Measurements from ENCODE around the gene ZCCHC10.

ZCCHC10 gene

DNA sequence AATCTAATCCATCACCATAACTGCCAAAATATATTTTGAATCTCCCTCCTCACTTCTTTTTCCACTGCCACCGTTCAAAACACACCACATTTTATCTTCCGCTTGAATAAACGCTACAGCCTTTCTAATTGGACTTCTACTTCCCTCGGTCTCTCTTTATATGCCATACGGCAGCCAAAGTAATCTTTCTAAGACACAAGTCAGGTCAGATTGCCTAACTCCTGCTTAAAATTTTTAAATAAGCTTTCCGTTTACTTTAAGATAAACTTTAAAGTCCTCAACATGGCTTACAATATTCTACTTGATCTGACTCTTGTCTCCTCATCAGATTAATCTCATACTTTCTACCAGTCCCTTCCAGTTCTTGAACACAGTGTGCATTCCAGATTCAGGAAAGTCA, 72.6 kb downstream of the ZCCHC10 start:
- Histone ChIP-seq H3K4me1 (ENCODE audit: control insufficient read depth, insufficient read depth, low read depth, low read length) (peaks cover 8% of the 10 kb centered on the region), H3K27ac (ENCODE audit: low read length, poor library complexity, severe bottlenecking) (no peak overlapping the region), H3K9me3 (ENCODE audit: control insufficient read depth, low read length) (peaks cover 2% of the 10 kb centered on the region), H3K4ac (ENCODE audit: low read depth in 1 of 2, low read length in 2 of 2) (no peak overlapping the region), H2AFZ (ENCODE audit: low read depth, low read length) (no peak overlapping the region), H3K9ac (ENCODE audit: low read length) (no peak overlapping the region), H2BK120ac (ENCODE audit: low read depth, low read length) (no peak overlapping the region), H3K79me1 (replicated peaks; ENCODE audit: low read length, poor library complexity, severe bottlenecking) (no peaks in the 10 kb centered on the region), H2BK15ac (ENCODE audit: low read depth, poor library complexity, severe bottlenecking) (no peak overlapping the region), H3K14ac (ENCODE audit: low read length in 2 of 2) (no peak overlapping the region), H3K4me3 (ENCODE audit: insufficient read depth in 1 of 2, low read depth in 1 of 2, low read length in 2 of 2) (no peak overlapping the region), H2BK5ac (ENCODE audit: low read depth, low read length, poor library complexity, severe bottlenecking) (no peak overlapping the region), H3K36me3 (ENCODE audit: control insufficient read depth in 1 of 2, insufficient read depth in 2 of 2, low read depth in 1 of 2, low read length in 2 of 2) (peaks cover 17 to 23% of the 10 kb centered on the region in 2 experiments), H2BK12ac (ENCODE audit: low read length in 2 of 2) (no peak overlapping the region), H3K18ac (ENCODE audit: low read depth in 1 of 2, low read length in 2 of 2) (no peak overlapping the region), H3K4me2 (ENCODE audit: low read length, poor library complexity, severe bottlenecking) (no peak overlapping the region), H3K27me3 (ENCODE audit: control insufficient read depth in 1 of 2, insufficient read depth in 1 of 2, low read length in 2 of 2) (no peaks in the 10 kb centered on the region), H4K8ac (ENCODE audit: low read length) (no peak overlapping the region), H4K91ac (ENCODE audit: low read length) (no peak overlapping the region), H3K23ac (ENCODE audit: low read length in 2 of 2) (no peak overlapping the region), H2AK5ac (ENCODE audit: low read length, severe bottlenecking) (no peak overlapping the region)
- no peak for DNase-seq
- WGBS = 85% methylated on average over 6 of the region's 6 CpGs

DNA sequence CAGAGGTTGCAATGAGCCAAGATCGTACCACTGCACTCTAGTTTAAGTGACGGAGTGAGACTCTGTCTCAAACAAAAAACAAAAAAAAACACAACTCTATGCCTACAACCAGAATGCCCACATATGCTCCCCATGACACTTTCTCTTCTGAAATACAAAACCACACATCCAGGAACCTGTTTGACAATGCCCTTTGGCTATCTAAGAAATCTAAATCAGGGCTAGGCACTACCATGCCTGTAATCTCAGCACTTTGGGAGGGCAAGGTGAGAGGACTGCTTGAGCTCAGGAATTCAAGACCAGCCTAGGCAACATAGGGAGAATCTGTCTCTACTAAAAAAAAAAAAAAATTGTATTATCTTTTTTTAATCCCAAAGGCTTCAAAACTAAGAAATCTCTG, 73.5 kb downstream of the ZCCHC10 start:
- Histone ChIP-seq H3K36me3 (ENCODE audit: control insufficient read depth in 1 of 2, insufficient read depth in 2 of 2, low read depth in 1 of 2, low read length in 2 of 2) (peaks cover 17 to 27% of the 10 kb centered on the region in 2 experiments), H3K18ac (ENCODE audit: low read depth in 1 of 2, low read length in 2 of 2) (no peak overlapping the region), H3K27me3 (ENCODE audit: control insufficient read depth in 1 of 2, insufficient read depth in 1 of 2, low read length in 2 of 2) (no peaks in the 10 kb centered on the region), H2AFZ (ENCODE audit: low read depth, low read length) (no peak overlapping the region), H3K14ac (ENCODE audit: low read length in 2 of 2) (no peak overlapping the region), H3K9ac (ENCODE audit: low read length) (no peak overlapping the region), H2AK5ac (ENCODE audit: low read length, severe bottlenecking) (no peak overlapping the region), H3K9me3 (ENCODE audit: control insufficient read depth, low read length) (peaks cover 2% of the 10 kb centered on the region), H2BK12ac (ENCODE audit: low read length in 2 of 2) (no peak overlapping the region), H2BK120ac (ENCODE audit: low read depth, low read length) (no peak overlapping the region), H3K79me1 (replicated peaks; ENCODE audit: low read length, poor library complexity, severe bottlenecking) (no peaks in the 10 kb centered on the region), H3K4me3 (ENCODE audit: insufficient read depth in 1 of 2, low read depth in 1 of 2, low read length in 2 of 2) (no peak overlapping the region), H4K8ac (ENCODE audit: low read length) (no peak overlapping the region), H3K4me1 (ENCODE audit: control insufficient read depth, insufficient read depth, low read depth, low read length) (peaks cover 10% of the 10 kb centered on the region), H2BK15ac (ENCODE audit: low read depth, poor library complexity, severe bottlenecking) (no peak overlapping the region), H3K4ac (ENCODE audit: low read depth in 1 of 2, low read length in 2 of 2) (no peak overlapping the region), H4K91ac (ENCODE audit: low read length) (no peak overlapping the region), H2BK5ac (ENCODE audit: low read depth, low read length, poor library complexity, severe bottlenecking) (no peak overlapping the region), H3K23ac (ENCODE audit: low read length in 2 of 2) (no peak overlapping the region), H3K27ac (ENCODE audit: low read length, poor library complexity, severe bottlenecking) (no peak overlapping the region), H3K4me2 (ENCODE audit: low read length, poor library complexity, severe bottlenecking) (no peak overlapping the region)
- WGBS = 96% methylated on average over 2 of the region's 2 CpGs
- no peak for DNase-seq

DNA sequence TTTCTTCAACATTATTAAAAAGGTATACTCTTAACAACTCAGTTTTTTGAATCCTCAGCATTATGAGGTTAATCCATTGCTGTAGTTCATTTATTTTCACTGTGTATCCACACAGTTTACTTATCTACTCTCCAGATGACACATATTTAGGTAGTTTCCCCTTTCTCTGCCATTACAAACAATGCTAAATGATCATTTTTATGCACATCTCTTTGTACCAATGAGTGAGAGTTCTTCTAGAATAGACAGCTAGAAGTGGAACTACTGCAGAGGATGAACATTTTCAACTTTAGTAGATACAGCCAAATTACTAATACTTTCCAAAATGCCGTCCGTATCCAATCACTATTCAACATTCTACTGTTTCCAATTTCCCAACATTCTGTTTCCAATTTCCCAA, 74.5 kb downstream of the ZCCHC10 start:
- H3K9ac ChIP-seq (ENCODE audit: low read length) = no peak overlapping the region
- no peak overlapping the region for H3K27ac ChIP-seq (ENCODE audit: low read length, poor library complexity, severe bottlenecking)
- H3K4me1 ChIP-seq (ENCODE audit: control insufficient read depth, insufficient read depth, low read depth, low read length) = peaks cover 10% of the 10 kb centered on the region
- H3K14ac ChIP-seq (ENCODE audit: low read length in 2 of 2) = no peak overlapping the region
- WGBS = 95% methylated on average over 2 of the region's 2 CpGs
- no peak overlapping the region for H3K4me3 ChIP-seq (ENCODE audit: insufficient read depth in 1 of 2, low read depth in 1 of 2, low read length in 2 of 2)
- DNase-seq = no peak
- H2BK5ac ChIP-seq (ENCODE audit: low read depth, low read length, poor library complexity, severe bottlenecking) = no peak overlapping the region
- no peaks in the 10 kb centered on the region for H3K27me3 ChIP-seq (ENCODE audit: control insufficient read depth in 1 of 2, insufficient read depth in 1 of 2, low read length in 2 of 2)
- H2BK120ac ChIP-seq (ENCODE audit: low read depth, low read length) = no peak overlapping the region
- H2AK5ac ChIP-seq (ENCODE audit: low read length, severe bottlenecking) = no peak overlapping the region
- no peak overlapping the region for H2AFZ ChIP-seq (ENCODE audit: low read depth, low read length)
- no peak overlapping the region for H2BK15ac ChIP-seq (ENCODE audit: low read depth, poor library complexity, severe bottlenecking)
- no peak overlapping the region for H3K23ac ChIP-seq (ENCODE audit: low read length in 2 of 2)
- no peak overlapping the region for H3K4ac ChIP-seq (ENCODE audit: low read depth in 1 of 2, low read length in 2 of 2)
- H3K18ac ChIP-seq (ENCODE audit: low read depth in 1 of 2, low read length in 2 of 2) = no peak overlapping the region
- H4K8ac ChIP-seq (ENCODE audit: low read length) = no peak overlapping the region
- H3K79me1 ChIP-seq (replicated peaks; ENCODE audit: low read length, poor library complexity, severe bottlenecking) = no peaks in the 10 kb centered on the region
- H2BK12ac ChIP-seq (ENCODE audit: low read length in 2 of 2) = no peak overlapping the region
- peaks cover 2% of the 10 kb centered on the region for H3K9me3 ChIP-seq (ENCODE audit: control insufficient read depth, low read length)
- H4K91ac ChIP-seq (ENCODE audit: low read length) = no peak overlapping the region
- H3K36me3 ChIP-seq (ENCODE audit: control insufficient read depth in 1 of 2, insufficient read depth in 2 of 2, low read depth in 1 of 2, low read length in 2 of 2) = peaks cover 17 to 27% of the 10 kb centered on the region in 2 experiments
- no peak overlapping the region for H3K4me2 ChIP-seq (ENCODE audit: low read length, poor library complexity, severe bottlenecking)

DNA sequence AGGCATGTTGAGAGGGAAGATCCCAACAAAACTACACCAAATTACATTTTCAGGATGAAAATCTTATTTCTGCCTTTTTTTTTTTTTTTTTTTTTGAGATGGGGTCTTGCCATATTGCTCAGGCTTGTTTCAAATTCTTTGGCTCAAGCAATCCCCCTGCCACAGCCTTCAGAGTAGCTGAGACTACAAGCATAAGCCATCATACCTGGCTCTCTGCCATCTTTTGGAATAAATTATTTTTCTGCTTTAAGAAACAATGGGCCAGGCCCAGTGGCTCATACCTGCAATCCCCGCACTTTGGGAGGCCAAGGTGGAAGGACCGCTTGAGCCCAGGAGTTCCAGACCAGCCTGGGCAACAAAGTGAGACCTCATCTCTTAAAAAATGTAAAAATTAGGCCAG, 77.2 kb downstream of the ZCCHC10 start:
- Histone ChIP-seq H4K91ac (ENCODE audit: low read length) (no peak overlapping the region), H3K4ac (ENCODE audit: low read depth in 1 of 2, low read length in 2 of 2) (no peak overlapping the region), H3K4me2 (ENCODE audit: low read length, poor library complexity, severe bottlenecking) (no peak overlapping the region), H3K27me3 (ENCODE audit: control insufficient read depth in 1 of 2, insufficient read depth in 1 of 2, low read length in 2 of 2) (no peaks in the 10 kb centered on the region), H3K23ac (ENCODE audit: low read length in 2 of 2) (no peak overlapping the region), H3K36me3 (ENCODE audit: control insufficient read depth in 1 of 2, insufficient read depth in 2 of 2, low read depth in 1 of 2, low read length in 2 of 2) (peaks cover 7 to 16% of the 10 kb centered on the region in 2 experiments), H2AFZ (ENCODE audit: low read depth, low read length) (no peak overlapping the region), H3K4me3 (ENCODE audit: insufficient read depth in 1 of 2, low read depth in 1 of 2, low read length in 2 of 2) (no peak overlapping the region), H3K14ac (ENCODE audit: low read length in 2 of 2) (no peak overlapping the region), H2BK12ac (ENCODE audit: low read length in 2 of 2) (no peak overlapping the region), H3K9ac (ENCODE audit: low read length) (no peak overlapping the region), H3K9me3 (ENCODE audit: control insufficient read depth, low read length) (no peaks in the 10 kb centered on the region), H3K18ac (ENCODE audit: low read depth in 1 of 2, low read length in 2 of 2) (no peak overlapping the region), H2BK5ac (ENCODE audit: low read depth, low read length, poor library complexity, severe bottlenecking) (no peak overlapping the region), H3K27ac (ENCODE audit: low read length, poor library complexity, severe bottlenecking) (no peak overlapping the region), H2BK120ac (ENCODE audit: low read depth, low read length) (no peak overlapping the region), H3K79me1 (replicated peaks; ENCODE audit: low read length, poor library complexity, severe bottlenecking) (no peaks in the 10 kb centered on the region), H3K4me1 (ENCODE audit: control insufficient read depth, insufficient read depth, low read depth, low read length) (peaks cover 9% of the 10 kb centered on the region), H2BK15ac (ENCODE audit: low read depth, poor library complexity, severe bottlenecking) (no peak overlapping the region), H2AK5ac (ENCODE audit: low read length, severe bottlenecking) (no peak overlapping the region), H4K8ac (ENCODE audit: low read length) (no peak overlapping the region)
- WGBS = 100% methylated on average over 2 of the region's 2 CpGs
- DNase-seq = no peak
